ENCODE data around the gene YWHAB.

Gene YWHAB

GRCh38 chr20:44850272-44850671, 35.2 kb upstream of the YWHAB start:
- no peak for DNase-seq (ENCODE audit: low spot score)
- no peaks in the 10 kb centered on the region for H3K27me3 ChIP-seq (ENCODE audit: insufficient read depth, poor library complexity, severe bottlenecking)
- H3K27ac ChIP-seq (ENCODE audit: poor library complexity, severe bottlenecking), result peak overlapping the region; percentile 2
- TF ChIP-seq, protein P1, sequence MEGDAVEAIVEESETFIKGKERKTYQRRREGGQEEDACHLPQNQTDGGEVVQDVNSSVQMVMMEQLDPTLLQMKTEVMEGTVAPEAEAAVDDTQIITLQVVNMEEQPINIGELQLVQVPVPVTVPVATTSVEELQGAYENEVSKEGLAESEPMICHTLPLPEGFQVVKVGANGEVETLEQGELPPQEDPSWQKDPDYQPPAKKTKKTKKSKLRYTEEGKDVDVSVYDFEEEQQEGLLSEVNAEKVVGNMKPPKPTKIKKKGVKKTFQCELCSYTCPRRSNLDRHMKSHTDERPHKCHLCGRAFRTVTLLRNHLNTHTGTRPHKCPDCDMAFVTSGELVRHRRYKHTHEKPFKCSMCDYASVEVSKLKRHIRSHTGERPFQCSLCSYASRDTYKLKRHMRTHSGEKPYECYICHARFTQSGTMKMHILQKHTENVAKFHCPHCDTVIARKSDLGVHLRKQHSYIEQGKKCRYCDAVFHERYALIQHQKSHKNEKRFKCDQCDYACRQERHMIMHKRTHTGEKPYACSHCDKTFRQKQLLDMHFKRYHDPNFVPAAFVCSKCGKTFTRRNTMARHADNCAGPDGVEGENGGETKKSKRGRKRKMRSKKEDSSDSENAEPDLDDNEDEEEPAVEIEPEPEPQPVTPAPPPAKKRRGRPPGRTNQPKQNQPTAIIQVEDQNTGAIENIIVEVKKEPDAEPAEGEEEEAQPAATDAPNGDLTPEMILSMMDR (IDR thresholded peaks at IDR 0.05; ENCODE audit: poor library complexity, severe bottlenecking), result no peak
- peak; percentile 94 for ATAC-seq (ENCODE audit: low read depth)
- H3K36me3 ChIP-seq (ENCODE audit: low read depth), result no peaks in the 10 kb centered on the region
- peaks cover 5% of the 10 kb centered on the region for H3K4me1 ChIP-seq (ENCODE audit: insufficient read depth, poor library complexity, severe bottlenecking)
- H3K9me3 ChIP-seq (ENCODE audit: severe bottlenecking), result no peaks in the 10 kb centered on the region
- H3K4me3 ChIP-seq (ENCODE audit: severe bottlenecking), result no peak overlapping the region

DNA sequence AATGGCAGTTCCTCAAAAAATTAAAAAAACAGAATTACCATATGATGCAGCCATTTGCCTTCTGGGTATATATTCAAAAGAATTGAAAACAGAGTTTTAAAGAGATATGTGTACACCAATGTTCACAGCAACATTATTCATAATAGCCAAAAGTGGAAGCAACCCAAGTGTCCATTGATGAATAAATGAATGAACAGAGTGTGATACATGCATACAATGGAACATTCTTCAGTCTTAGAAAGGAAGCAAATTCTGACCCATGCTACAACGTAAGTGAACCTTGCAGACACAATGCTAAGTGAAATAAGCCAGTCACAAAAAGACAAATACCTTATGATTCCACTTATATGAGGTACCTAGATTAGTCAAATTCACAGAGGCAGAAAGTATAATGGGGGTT, 34.7 kb upstream of the YWHAB start:
- Histone ChIP-seq H3K4me3 (ENCODE audit: severe bottlenecking) (no peak overlapping the region), H3K27ac (ENCODE audit: poor library complexity, severe bottlenecking) (no peak overlapping the region), H3K9me3 (ENCODE audit: severe bottlenecking) (no peaks in the 10 kb centered on the region), H3K4me1 (ENCODE audit: insufficient read depth, poor library complexity, severe bottlenecking) (peaks cover 5% of the 10 kb centered on the region), H3K27me3 (ENCODE audit: insufficient read depth, poor library complexity, severe bottlenecking) (no peaks in the 10 kb centered on the region), H3K36me3 (ENCODE audit: low read depth) (no peaks in the 10 kb centered on the region)
- DNase-seq (ENCODE audit: low spot score) (no peak), ATAC-seq (ENCODE audit: low read depth) (no peak)
- TF ChIP-seq, protein P1 (IDR thresholded peaks at IDR 0.05; ENCODE audit: poor library complexity, severe bottlenecking), result no peak

DNA sequence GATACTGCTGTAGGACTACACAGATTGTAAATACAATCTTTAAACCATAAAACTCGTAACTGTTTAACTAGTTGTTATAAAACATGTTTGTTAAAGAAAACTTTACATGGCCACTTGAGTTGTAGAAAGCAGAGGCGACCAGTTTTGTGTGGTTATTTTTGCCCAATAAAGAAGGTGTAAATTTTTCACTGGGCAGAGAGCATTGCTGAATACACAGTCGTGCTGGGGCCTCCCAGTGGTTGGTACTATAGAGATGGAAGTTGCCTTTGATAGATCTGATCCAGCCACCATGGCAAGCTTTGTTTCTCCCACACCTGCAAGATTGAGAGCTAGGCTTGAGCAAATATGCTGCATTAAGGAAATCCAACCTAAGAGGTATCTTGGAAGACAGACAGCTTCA, 34.0 kb upstream of the YWHAB start:
- no peak for ATAC-seq (ENCODE audit: low read depth)
- TF ChIP-seq, protein P1 (IDR thresholded peaks at IDR 0.05; ENCODE audit: poor library complexity, severe bottlenecking), result no peak

DNA sequence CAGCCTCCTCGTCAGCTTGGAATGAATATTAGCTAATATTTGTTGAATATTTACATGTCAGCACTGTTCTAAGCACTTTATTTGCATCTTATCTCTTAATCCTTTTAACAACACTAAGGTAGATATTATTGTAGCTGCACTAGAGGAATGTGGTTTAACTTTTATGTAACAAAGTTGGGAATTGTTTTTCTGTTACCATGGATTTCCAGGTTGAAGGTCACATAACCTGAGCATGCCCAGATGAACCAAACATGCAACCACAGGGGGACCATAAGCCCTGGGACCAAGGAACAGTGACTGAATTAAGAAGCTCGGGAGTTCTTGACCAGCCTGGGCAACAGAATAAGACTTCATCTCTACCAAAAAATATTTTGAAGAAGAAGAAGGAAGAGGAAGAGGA, 29.1 kb upstream of the YWHAB start:
- Histone ChIP-seq H3K27ac (ENCODE audit: poor library complexity, severe bottlenecking) (no peak overlapping the region), H3K4me1 (ENCODE audit: insufficient read depth, poor library complexity, severe bottlenecking) (peaks cover 6% of the 10 kb centered on the region), H3K36me3 (ENCODE audit: low read depth) (no peaks in the 10 kb centered on the region), H3K9me3 (ENCODE audit: severe bottlenecking) (no peaks in the 10 kb centered on the region), H3K27me3 (ENCODE audit: insufficient read depth, poor library complexity, severe bottlenecking) (no peaks in the 10 kb centered on the region), H3K4me3 (ENCODE audit: severe bottlenecking) (no peak overlapping the region)
- ATAC-seq (ENCODE audit: low read depth) (no peak), DNase-seq (ENCODE audit: low spot score) (no peak)
- TF ChIP-seq, protein P1 (IDR thresholded peaks at IDR 0.05; ENCODE audit: poor library complexity, severe bottlenecking), result no peak

More for the DNA sequence above, 34.0 kb upstream of the YWHAB start:
- DNase-seq (ENCODE audit: low spot score), result no peak
- no peaks in the 10 kb centered on the region for H3K27me3 ChIP-seq (ENCODE audit: insufficient read depth, poor library complexity, severe bottlenecking)
- peaks cover 5% of the 10 kb centered on the region for H3K4me1 ChIP-seq (ENCODE audit: insufficient read depth, poor library complexity, severe bottlenecking)
- H3K4me3 ChIP-seq (ENCODE audit: severe bottlenecking), result no peak overlapping the region
- no peaks in the 10 kb centered on the region for H3K36me3 ChIP-seq (ENCODE audit: low read depth)
- no peak overlapping the region for H3K27ac ChIP-seq (ENCODE audit: poor library complexity, severe bottlenecking)
- no peaks in the 10 kb centered on the region for H3K9me3 ChIP-seq (ENCODE audit: severe bottlenecking)

DNA sequence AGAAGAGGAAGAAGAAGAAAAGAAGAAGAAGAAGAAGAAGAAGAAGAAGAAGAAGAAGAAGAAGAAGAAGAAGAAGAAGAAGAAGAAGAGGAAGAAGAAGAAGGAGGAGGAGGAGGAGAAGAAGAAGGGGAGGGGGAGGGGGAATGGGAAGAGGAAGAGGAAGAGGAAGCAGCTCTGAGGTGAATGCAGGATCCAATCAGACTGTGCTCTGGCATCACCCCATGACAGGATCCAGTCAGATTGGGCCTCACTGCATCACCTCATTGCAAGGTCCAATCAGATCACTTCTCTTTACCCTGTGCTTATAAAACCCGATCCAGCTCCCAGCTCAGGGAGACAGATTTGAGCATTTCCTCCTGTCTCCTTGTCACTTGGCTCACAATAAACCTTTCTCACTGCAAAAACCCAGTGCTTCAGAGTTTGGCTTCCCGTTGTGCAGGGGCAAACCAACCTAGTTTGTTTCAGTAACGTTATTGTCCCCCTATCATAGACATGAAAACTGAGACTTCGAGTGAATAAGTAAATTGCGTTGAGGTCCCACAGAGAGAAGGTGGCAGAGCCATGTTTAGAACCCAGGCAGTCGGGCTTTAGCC, 28.6 kb upstream of the YWHAB start:
- no peaks in the 10 kb centered on the region for H3K27me3 ChIP-seq (ENCODE audit: insufficient read depth, poor library complexity, severe bottlenecking)
- H3K4me3 ChIP-seq (ENCODE audit: severe bottlenecking), result no peak overlapping the region
- H3K4me1 ChIP-seq (ENCODE audit: insufficient read depth, poor library complexity, severe bottlenecking), result peaks cover 11% of the 10 kb centered on the region
- H3K9me3 ChIP-seq (ENCODE audit: severe bottlenecking), result no peaks in the 10 kb centered on the region
- TF ChIP-seq, protein P1 (IDR thresholded peaks at IDR 0.05; ENCODE audit: poor library complexity, severe bottlenecking), result no peak
- H3K36me3 ChIP-seq (ENCODE audit: low read depth), result no peaks in the 10 kb centered on the region
- ATAC-seq (ENCODE audit: low read depth) (no peak), DNase-seq (ENCODE audit: low spot score) (no peak)
- H3K27ac ChIP-seq (ENCODE audit: poor library complexity, severe bottlenecking), result no peak overlapping the region

Data from RWPE2 (cell line).